ENCODE data around the gene TVP23A.

Gene TVP23A

GRCh38 chr16:10745841-10746240 lies 72.8 kb downstream of the TVP23A start:
- no peak overlapping the region for H3K4me2 ChIP-seq (ENCODE audit: low read depth, low read length)
- H3K9me3 ChIP-seq (replicated peaks; ENCODE audit: insufficient read depth, low read length) = no peaks in the 10 kb centered on the region
- 0 out of 2 replicates have a peak, but pooled peaks cover 4% of the 10 kb centered on the region for H3K4me1 ChIP-seq (ENCODE audit: low read length)
- no peaks in the 10 kb centered on the region for H3K27me3 ChIP-seq (replicated peaks; ENCODE audit: insufficient read depth, low read length)
- H3K79me2 ChIP-seq (ENCODE audit: low read length) = peaks cover 16% of the 10 kb centered on the region
- DNase-seq = no peak
- no peaks in the 10 kb centered on the region for H3K36me3 ChIP-seq (replicated peaks; ENCODE audit: insufficient read depth, low read length)
- H3K4me3 ChIP-seq (ENCODE audit: low read length) = no peak overlapping the region
- no peak overlapping the region for H3K27ac ChIP-seq (ENCODE audit: low read length)
- no peak for TF ChIP-seq EZH2phosphoT487 (IDR thresholded peaks at IDR 0.05; ENCODE audit: low read length)
- no peak for TF ChIP-seq EZH2 (optimal IDR thresholded peaks at IDR 0.05; ENCODE audit: low read depth, low read length)
- no peak for TF ChIP-seq CTCF (IDR thresholded peaks at IDR 0.05; ENCODE audit: low read length)
- H3F3A ChIP-seq (ENCODE audit: insufficient read depth, low read length) = no peaks in the 10 kb centered on the region
- H3K9ac ChIP-seq (ENCODE audit: low read length) = no peak overlapping the region
- no peaks in the 10 kb centered on the region for H4K20me1 ChIP-seq (ENCODE audit: insufficient read depth, low read length)
- H2AFZ ChIP-seq (ENCODE audit: low read length) = no peak overlapping the region
- no peaks in the 10 kb centered on the region for H3K9me2 ChIP-seq (replicated peaks; ENCODE audit: insufficient read depth, low read length)

- Histone ChIP-seq H3K9ac (ENCODE audit: low read length) (peak overlapping the region; percentile 65), H4K20me1 (ENCODE audit: insufficient read depth, low read length) (no peaks in the 10 kb centered on the region), H3F3A (ENCODE audit: insufficient read depth, low read length) (peaks cover 2% of the 10 kb centered on the region; the same call in 1 of the 2 replicates), H3K4me2 (ENCODE audit: low read depth, low read length) (peak overlapping the region; percentile 75), H3K9me2 (replicated peaks; ENCODE audit: insufficient read depth, low read length) (no peaks in the 10 kb centered on the region), H3K27me3 (replicated peaks; ENCODE audit: insufficient read depth, low read length) (no peaks in the 10 kb centered on the region), H3K79me2 (ENCODE audit: low read length) (peaks cover 16% of the 10 kb centered on the region), H3K9me3 (replicated peaks; ENCODE audit: insufficient read depth, low read length) (no peaks in the 10 kb centered on the region), H3K27ac (ENCODE audit: low read length) (peak overlapping the region; percentile 36; the same call in 1 of the 2 replicates), H3K36me3 (replicated peaks; ENCODE audit: insufficient read depth, low read length) (no peaks in the 10 kb centered on the region), H3K4me1 (ENCODE audit: low read length) (0 out of 2 replicates have a peak, but pooled peaks cover 4% of the 10 kb centered on the region), H2AFZ (ENCODE audit: low read length) (peak overlapping the region; percentile 66), H3K4me3 (ENCODE audit: low read length) (peak overlapping the region; percentile 73)
- TF ChIP-seq CTCF (IDR thresholded peaks at IDR 0.05; ENCODE audit: low read length) (no peak), EZH2phosphoT487 (IDR thresholded peaks at IDR 0.05; ENCODE audit: low read length) (no peak), EZH2 (optimal IDR thresholded peaks at IDR 0.05; ENCODE audit: low read depth, low read length) (no peak)
- peak; percentile 48 for DNase-seq
Measured at GRCh38 chr16:10744370-10745030, 74.1 kb downstream of the TVP23A start.

GRCh38 chr16:10743610-10744369 lies 74.8 kb downstream of the TVP23A start, which contains the start of gene NUBP1:
TSS of gene NUBP1 (plus strand) at chr16:10743842. CDS start at chr16:10743864, 22 bp downstream.
- no peaks in the 10 kb centered on the region for H3K9me3 ChIP-seq (replicated peaks; ENCODE audit: insufficient read depth, low read length)
- H3K4me3 ChIP-seq (ENCODE audit: low read length) = peak within 1 kb of the TSS; percentile 86
- H4K20me1 ChIP-seq (ENCODE audit: insufficient read depth, low read length) = no peaks in the 10 kb centered on the region
- 0 out of 2 replicates have a peak, but pooled peaks cover 4% of the 10 kb centered on the region for H3K4me1 ChIP-seq (ENCODE audit: low read length)
- TF ChIP-seq CTCF (IDR thresholded peaks at IDR 0.05; ENCODE audit: low read length) (no peak), EZH2 (optimal IDR thresholded peaks at IDR 0.05; ENCODE audit: low read depth, low read length) (no peak), EZH2phosphoT487 (IDR thresholded peaks at IDR 0.05; ENCODE audit: low read length) (no peak)
- peak within 1 kb of the TSS; percentile 86 for H3K4me2 ChIP-seq (ENCODE audit: low read depth, low read length)
- H3F3A ChIP-seq (ENCODE audit: insufficient read depth, low read length) = peaks cover 3% of the 10 kb centered on the region; the same call in 1 of the 2 replicates
- no peaks in the 10 kb centered on the region for H3K27me3 ChIP-seq (replicated peaks; ENCODE audit: insufficient read depth, low read length)
- no peaks in the 10 kb centered on the region for H3K36me3 ChIP-seq (replicated peaks; ENCODE audit: insufficient read depth, low read length)
- peak within 1 kb of the TSS; percentile 92 for H3K9ac ChIP-seq (ENCODE audit: low read length)
- no peaks in the 10 kb centered on the region for H3K9me2 ChIP-seq (replicated peaks; ENCODE audit: insufficient read depth, low read length)
- H3K79me2 ChIP-seq (ENCODE audit: low read length) = peaks cover 16% of the 10 kb centered on the region
- peak within 1 kb of the TSS; percentile 89 for H2AFZ ChIP-seq (ENCODE audit: low read length)
- peak within 1 kb of the TSS; percentile 86 for H3K27ac ChIP-seq (ENCODE audit: low read length)
- DNase-seq = peak; percentile 97
